HG03520 (cell line): ENCODE data around the gene SUCO.
"Not testable (repeated sequence)": the region's sequence is repeated elsewhere in the genome, so short reads cannot be mapped to it uniquely, and the experiment has no call there.

Experiments
- ATAC-seq: cut with Tn5 transposase; IDR thresholded peaks from one replicate; pipeline ENCODE4 v1.9.1; 2021; ENCODE audit warnings: mild to moderate bottlenecking, moderate library complexity; ENCODE audit not compliant: unreplicated experiment

SUCO gene

GRCh38 chr1:172605641-172606040 lies 72.7 kb downstream of the SUCO start:
- no peak for ATAC-seq

DNA sequence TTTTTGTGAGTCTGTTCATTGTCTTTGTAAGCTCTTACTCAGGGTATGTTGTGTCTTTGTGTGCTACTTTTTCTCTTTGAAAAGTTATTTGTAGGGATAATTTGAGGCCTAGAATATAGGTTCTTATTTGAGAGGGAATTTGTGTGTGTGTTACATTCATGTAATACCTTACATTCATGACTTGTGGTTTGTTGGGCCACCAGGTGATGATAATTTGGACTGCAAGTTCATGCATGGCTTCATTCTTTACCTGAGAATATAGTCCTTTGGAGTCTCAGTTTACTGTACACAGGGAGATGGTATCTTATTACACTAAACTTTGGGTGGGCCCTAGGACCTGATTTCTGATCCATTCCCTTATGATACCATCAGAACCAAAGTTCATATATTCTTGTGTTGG lies 74.2 kb downstream of the SUCO start:
- no peak for ATAC-seq

DNA sequence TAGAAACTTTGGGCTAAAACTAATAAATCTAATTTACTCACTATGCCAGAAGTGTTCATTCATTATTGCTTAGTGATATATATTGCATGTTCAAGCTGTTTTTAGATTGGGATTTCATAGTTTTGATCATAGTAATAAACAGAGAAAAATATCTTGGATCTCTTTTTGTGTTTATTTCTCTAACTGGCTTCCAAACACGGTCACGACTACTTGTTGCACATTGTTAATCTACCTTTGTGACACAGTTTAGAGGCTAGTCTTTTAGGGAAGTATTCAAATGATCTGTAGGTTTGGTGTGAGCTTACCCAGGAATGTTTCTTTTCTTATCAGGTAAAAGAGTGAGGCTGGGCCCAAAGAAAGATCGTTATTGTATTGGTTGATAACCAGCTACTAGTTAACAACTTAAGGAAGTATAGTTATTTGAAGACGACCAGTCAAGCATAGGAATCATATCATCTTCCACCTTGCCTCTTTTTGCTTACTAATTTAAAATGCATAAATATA lies 75.2 kb downstream of the SUCO start:
- no peak for ATAC-seq

GRCh38 chr1:172609528-172609927 lies 76.6 kb downstream of the SUCO start:
- ATAC-seq, result no peak

GRCh38 chr1:172612478-172612877 lies 79.5 kb downstream of the SUCO start:
- no peak for ATAC-seq

DNA sequence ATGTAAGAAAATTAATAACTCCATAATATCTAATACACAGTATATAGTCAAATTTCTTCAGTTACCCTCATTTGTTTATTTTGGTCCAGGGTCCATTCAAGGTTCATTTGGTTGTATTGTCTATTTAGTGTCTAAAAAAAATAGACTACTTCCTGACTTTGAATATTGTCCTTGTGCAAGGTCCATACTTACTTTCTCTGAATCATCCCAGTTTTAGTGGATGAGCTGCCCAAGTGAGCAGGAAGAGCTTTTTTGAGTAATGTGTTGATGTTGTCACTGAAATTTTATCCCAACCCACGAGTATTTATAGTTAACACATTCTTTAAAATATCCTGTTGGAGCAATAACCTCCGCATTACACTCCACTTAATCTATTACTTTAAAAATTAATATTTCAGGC lies 80.3 kb downstream of the SUCO start:
- no peak for ATAC-seq

- no peak for ATAC-seq
Measured at GRCh38 chr1:172616195-172616594, 83.2 kb downstream of the SUCO start.

DNA sequence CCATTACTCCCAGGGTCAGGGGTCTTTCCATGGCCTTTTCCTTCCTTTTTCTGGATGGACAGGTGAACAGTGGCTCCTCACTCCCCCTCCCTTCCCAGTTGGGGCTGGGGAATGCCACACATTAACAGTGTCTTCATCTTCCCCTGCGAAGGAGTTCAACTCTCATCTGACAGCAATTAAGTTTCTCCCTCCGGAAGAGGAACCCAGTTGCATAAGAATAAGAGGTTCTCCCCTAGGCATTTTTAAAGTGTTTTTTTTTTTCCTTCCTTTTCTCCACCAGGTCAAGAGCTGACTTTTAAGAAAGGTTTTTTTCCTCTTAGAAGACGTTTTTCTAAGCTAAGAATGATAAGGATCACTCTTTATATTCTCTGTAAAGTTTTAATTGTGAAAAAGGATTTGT lies 83.7 kb downstream of the SUCO start:
- no peak for ATAC-seq

DNA sequence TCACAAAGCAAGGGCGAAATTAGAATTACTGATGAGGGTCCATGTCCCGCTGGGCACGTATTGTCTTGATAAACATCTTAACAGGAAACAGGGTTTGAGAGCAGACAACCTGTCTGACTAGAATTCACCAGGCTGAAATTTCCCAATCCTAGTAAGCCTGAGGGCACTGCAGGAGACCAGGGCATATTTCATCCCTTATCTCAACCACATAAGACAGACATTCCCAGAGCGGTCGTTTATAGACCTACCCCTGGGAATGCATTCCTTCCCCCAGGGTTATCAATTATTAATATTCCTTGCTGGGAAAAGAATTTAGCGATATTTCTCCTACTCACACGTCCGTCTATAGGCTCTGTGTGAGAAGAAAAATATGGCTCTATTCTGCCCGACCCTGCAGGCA lies 87.7 kb downstream of the SUCO start:
- not testable (repeated sequence) for ATAC-seq

- no peak for ATAC-seq
Measured at GRCh38 chr1:172622541-172622940, 89.6 kb downstream of the SUCO start.

DNA sequence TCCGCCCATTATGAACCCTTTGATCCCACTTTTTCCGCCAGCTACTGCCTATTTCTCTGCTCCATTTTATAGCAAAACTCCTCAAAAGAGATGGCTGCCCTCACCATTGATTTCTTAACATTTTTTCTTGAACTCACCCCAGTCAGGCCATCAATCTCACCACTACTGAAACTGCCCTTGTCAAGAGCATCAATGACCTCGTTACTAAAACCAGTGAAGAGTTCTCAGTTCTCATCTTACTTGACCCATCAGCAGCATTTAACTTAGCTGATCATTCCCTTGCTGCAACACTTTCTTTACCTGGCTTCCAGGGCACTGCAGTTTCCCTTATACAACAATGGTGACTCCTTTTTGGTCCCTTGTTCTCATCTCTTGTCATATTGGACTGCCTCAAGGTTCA lies 90.8 kb downstream of the SUCO start:
- ATAC-seq, result no peak

DNA sequence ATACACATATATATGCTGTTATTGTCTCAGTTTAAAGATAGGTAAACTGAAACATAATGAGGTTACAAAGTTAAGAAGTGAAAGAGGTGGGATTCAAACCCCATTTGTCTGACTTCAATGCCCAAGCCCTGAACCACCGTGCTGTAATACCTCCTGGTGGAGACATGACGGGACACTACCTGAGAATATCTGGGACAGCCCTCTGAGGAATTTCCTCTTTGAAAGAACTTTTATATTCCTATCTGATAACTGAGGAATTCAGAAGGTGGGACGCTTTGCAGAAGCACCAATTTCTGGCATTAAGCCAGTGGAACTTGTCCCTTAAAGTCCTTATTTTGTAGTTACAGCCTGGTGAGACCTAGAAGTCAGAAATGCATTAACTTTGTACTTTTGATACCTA lies 93.9 kb downstream of the SUCO start:
- ATAC-seq, result no peak

DNA sequence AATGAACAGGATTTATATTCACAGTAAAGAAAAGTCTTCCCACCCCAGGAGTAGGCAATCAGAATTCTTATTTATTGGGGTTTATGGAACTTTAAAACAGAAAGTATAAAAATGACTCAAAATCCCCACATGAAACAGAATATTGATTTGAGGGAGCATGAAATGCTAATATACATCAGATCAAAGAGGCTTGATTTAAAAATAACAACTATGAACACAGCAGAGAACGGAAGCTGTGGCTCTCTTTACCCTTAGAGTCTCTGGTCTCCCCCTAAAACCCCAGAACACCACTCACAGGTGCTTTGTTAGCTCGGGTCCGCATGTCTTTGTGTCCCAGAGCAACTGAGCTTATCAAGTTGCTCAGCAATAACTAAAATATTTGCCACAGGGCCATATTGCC lies 94.8 kb downstream of the SUCO start:
- ATAC-seq, result no peak

DNA sequence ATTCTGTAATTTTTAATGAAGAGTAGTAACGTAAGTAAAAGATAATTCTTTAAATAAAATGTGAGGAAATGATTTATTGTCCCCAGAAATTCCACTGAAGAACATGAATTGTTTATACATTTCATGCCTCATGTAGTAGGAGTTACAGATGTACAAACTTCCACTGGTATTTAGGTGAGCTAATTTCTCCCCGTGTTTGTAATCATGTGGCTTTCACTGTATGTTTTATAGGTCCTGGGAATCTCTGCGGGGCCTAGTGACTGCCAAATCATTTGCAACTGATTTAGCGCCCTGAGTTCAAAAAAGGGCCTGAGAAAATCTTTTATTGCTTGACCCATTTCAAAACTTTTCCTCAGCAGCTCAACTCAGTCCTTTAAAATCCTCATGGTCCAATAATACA lies 95.5 kb downstream of the SUCO start:
- ATAC-seq, result no peak

DNA sequence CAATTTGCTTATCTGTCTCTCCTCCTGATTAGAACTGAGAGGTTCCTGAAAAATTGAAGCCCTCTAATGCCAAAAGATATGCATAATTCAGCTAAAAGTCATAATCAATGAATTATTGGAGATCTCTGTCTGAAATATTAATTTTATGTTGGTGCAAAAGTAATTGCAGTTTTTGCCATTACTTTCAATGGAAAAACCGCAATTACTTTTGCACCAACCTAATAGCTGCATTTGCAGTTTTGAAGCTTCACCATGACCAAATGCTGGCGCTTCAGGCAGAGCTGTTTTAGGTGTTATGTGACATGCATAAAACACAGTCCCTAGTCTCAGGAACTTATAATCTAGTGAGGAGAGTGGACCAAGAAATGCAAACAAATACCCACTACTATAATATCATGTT lies 96.2 kb downstream of the SUCO start:
- no peak for ATAC-seq

- ATAC-seq, result no peak
Measured at GRCh38 chr1:172629638-172630037, 96.7 kb downstream of the SUCO start.

GRCh38 chr1:172630056-172630818 lies 97.3 kb downstream of the SUCO start:
- no peak for ATAC-seq

GRCh38 chr1:172630868-172631267 lies 97.9 kb downstream of the SUCO start:
- ATAC-seq, result no peak

- ATAC-seq, result no peak
Measured at GRCh38 chr1:172637522-172637921, 104.6 kb downstream of the SUCO start.

- no peak for ATAC-seq
Measured at GRCh38 chr1:172638249-172638648, 105.3 kb downstream of the SUCO start.

- ATAC-seq, result peak; percentile 64
Measured at GRCh38 chr1:172638885-172639831, 106.2 kb downstream of the SUCO start.

DNA sequence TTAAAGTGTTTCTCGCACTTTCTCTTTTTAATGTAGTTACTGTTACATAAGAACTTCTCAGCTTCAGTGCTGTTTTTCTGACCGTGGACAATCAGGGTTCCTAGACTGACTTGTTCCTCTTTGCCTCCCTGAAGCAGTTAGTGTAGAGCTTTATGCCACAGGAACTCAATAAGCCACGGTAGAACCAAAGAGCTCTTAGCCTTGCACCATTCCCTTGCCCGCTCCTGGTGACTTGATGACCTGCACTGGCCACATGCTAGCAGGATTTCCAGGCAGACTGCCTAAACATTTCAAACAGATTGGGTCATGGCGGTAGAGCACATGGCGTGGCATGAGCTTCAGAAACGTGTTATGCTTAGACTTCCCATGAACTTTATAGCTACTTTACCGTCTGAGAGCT lies 107.2 kb downstream of the SUCO start:
- no peak for ATAC-seq
